Activated B cell treated with CpG ODN at 0.5 μM for 24 hours (primary cell): ENCODE results near the gene MAFB. TPM values are rescaled to one million over a fixed set of nuclear protein-coding genes. Genes with fewer than 3 reads are reported as not detected.

Experiments used
- ATAC-seq: fragments of 200-7000 bp; cut with Tn5 transposase; one replicate; pipeline ENCODE4 v1.10.0; 2021; ENCODE audit warnings: low read depth, mild to moderate bottlenecking, moderate library complexity
- CTCF ChIA-PET: fragments of 350-600 bp; sonication (Branson Sonifier 250); formaldehyde crosslinking; loops from one replicate; lab custom pipeline; 2021; ENCODE audit warnings: antibody characterized with exemption; lab: Charles Lee
- POLR2A ChIA-PET: fragments of 350-600 bp; sonication (Branson Sonifier 250); formaldehyde crosslinking; loops from one replicate; lab custom pipeline; 2021; ENCODE audit warnings: antibody characterized with exemption; lab: Charles Lee
- DNase-seq: peaks from one replicate; pipeline ENCODE4 v3.0.0; 2022
- H3K27ac Mint-ChIP-seq: one replicate; pipeline ENCODE4 v1.8.0; 2020; ENCODE audit warnings: mixed read lengths
- H3K27me3 Mint-ChIP-seq: one replicate; pipeline ENCODE4 v1.8.0; 2021; ENCODE audit warnings: mixed read lengths
- H3K36me3 Mint-ChIP-seq: one replicate; pipeline ENCODE4 v1.8.0; 2021; ENCODE audit warnings: low read depth, mixed read lengths
- H3K4me1 Mint-ChIP-seq: one replicate; pipeline ENCODE4 v1.8.0; 2021; ENCODE audit warnings: mixed read lengths
- H3K4me3 Mint-ChIP-seq: one replicate; pipeline ENCODE4 v1.8.0; 2020; ENCODE audit warnings: mild to moderate bottlenecking, mixed read lengths
- H3K9me3 Mint-ChIP-seq: one replicate; pipeline ENCODE4 v1.8.0; 2020; ENCODE audit warnings: mixed read lengths
- intact Hi-C: fragments of 100-400 bp; cut with micrococcal nuclease; formaldehyde crosslinking; loops from one replicate; pipeline ENCODE4 v1.15.1; 2024
- total RNA-seq: library from RNA; stranded (reverse); gene quantifications from 2 replicates; pipeline ENCODE4 v1.2.3, GENCODE V29; 2022
- TF ChIP-seq, protein P1 (sequence below): fragments of 200-600 bp; IDR thresholded peaks from one replicate; pipeline ENCODE4 v1.8.0; 2022; ENCODE audit warnings: antibody characterized with exemption, mild to moderate bottlenecking

MAFB gene
- total RNA-seq, 1 donor from 2014 or later: 1.1 TPM

DNA sequence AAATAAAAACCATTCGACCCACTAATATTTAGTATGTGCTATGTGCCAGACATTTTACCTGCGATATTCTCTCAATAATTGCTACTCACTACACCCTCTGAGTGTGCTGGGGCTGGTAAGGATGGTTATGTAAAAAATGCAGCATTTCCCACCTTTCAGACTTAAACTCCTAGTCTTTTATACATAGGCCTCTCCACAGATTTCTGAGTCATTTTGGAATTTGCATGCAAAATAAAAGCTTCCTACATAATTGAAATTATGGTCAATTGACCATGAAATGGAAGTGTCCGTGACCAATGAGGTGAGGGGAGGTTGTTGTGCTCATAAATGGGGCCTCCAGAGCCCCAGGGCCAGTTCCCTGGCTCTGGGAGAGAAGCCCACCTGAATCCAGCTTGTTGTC, 37.7 kb upstream of the MAFB start:
- TF ChIP-seq, protein P1, sequence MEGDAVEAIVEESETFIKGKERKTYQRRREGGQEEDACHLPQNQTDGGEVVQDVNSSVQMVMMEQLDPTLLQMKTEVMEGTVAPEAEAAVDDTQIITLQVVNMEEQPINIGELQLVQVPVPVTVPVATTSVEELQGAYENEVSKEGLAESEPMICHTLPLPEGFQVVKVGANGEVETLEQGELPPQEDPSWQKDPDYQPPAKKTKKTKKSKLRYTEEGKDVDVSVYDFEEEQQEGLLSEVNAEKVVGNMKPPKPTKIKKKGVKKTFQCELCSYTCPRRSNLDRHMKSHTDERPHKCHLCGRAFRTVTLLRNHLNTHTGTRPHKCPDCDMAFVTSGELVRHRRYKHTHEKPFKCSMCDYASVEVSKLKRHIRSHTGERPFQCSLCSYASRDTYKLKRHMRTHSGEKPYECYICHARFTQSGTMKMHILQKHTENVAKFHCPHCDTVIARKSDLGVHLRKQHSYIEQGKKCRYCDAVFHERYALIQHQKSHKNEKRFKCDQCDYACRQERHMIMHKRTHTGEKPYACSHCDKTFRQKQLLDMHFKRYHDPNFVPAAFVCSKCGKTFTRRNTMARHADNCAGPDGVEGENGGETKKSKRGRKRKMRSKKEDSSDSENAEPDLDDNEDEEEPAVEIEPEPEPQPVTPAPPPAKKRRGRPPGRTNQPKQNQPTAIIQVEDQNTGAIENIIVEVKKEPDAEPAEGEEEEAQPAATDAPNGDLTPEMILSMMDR: no peak
- Mint-ChIP-seq H3K4me1 (no peaks in the 10 kb centered on the region), H3K4me3 (no peak overlapping the region), H3K27ac (no peak overlapping the region), H3K9me3 (peaks cover 10% of the 10 kb centered on the region), H3K36me3 (no peaks in the 10 kb centered on the region), H3K27me3 (peaks cover 15% of the 10 kb centered on the region)
- intact Hi-C loops: no loop called here
- POLR2A ChIA-PET: no interaction called here
- no peak for DNase-seq
- no peak for ATAC-seq
- CTCF ChIA-PET: no interaction called here

DNA sequence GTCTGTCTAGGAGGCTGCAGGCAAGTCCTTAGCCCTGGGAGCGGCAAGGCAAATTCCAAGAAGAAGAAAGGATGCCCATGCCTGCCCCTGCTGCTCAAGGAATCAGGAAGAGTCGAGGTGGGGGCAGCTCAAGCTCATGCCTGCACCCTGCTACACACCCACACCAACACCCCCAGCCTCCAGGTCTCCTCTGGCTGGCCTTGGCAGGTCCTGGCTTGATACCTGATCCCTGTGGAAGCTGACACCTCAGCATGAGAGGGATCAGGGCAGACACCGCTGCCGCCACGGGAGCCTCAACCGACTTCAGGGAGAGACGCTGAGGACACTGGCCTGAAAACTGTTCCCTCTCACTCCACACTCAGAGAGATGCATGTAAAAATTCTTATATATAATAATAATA, 35.5 kb upstream of the MAFB start:
- intact Hi-C loops: no loop called here
- ChIA-PET POLR2A (no interaction called here), CTCF (no interaction called here)
- ATAC-seq (no peak), DNase-seq (no peak)
- H3K4me3 Mint-ChIP-seq: no peak overlapping the region
- TF ChIP-seq, protein P1: no peak
- H3K27me3 Mint-ChIP-seq: peaks cover 15% of the 10 kb centered on the region
- peaks cover 10% of the 10 kb centered on the region for H3K9me3 Mint-ChIP-seq
- H3K36me3 Mint-ChIP-seq: no peaks in the 10 kb centered on the region
- H3K27ac Mint-ChIP-seq: no peak overlapping the region
- no peaks in the 10 kb centered on the region for H3K4me1 Mint-ChIP-seq

DNA sequence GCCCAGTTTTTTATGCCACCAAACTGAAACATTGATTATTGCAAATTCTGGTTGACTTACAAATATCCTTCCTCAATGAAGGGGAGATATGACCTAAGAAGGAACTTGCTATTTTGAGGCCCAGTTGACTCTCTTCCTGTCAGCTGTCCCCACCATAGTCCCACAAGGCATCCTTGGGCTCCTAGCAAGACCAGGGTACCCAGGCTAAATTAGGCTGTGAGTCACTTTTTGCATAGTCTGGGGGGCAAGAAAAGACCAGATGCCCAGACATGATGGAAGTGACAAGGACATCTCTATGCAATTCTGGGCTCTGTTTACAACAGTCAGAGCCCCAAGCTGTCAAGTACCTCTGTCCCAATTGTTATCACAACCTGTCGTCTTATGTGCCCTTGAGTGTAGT, 31.8 kb upstream of the MAFB start:
- Mint-ChIP-seq H3K27ac (no peak overlapping the region), H3K9me3 (no peaks in the 10 kb centered on the region), H3K4me3 (no peak overlapping the region), H3K36me3 (no peaks in the 10 kb centered on the region), H3K4me1 (no peaks in the 10 kb centered on the region), H3K27me3 (no peaks in the 10 kb centered on the region)
- ChIA-PET POLR2A (no interaction called here), CTCF (no interaction called here)
- no peak for ATAC-seq
- DNase-seq: no peak
- TF ChIP-seq, protein P1: no peak
- intact Hi-C loops: no loop called here

DNA sequence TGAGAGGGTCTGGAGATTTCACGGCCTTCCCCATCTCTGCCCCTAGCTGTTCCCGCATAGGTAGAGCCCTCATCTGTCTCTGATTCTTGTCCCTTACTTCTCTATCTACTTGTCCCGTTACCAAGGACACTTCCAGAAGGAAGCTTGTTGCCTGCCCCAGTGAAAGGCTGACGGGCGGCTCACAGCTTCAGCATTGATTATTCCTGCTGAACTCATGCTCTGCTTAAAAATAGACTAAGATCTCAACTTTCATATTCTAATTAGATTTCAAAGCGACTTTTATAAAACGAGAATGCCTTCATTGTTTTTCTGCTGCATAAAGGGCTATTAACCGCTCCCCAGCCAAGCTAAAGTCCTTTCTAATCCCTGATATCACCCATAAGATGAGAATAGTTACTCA, 31.1 kb upstream of the MAFB start:
- no peaks in the 10 kb centered on the region for H3K9me3 Mint-ChIP-seq
- CTCF ChIA-PET: no interaction called here
- peaks cover 3% of the 10 kb centered on the region for H3K27me3 Mint-ChIP-seq
- DNase-seq: no peak
- H3K4me3 Mint-ChIP-seq: no peak overlapping the region
- no peaks in the 10 kb centered on the region for H3K36me3 Mint-ChIP-seq
- ATAC-seq: no peak
- no peak overlapping the region for H3K27ac Mint-ChIP-seq
- TF ChIP-seq, protein P1: no peak
- no peaks in the 10 kb centered on the region for H3K4me1 Mint-ChIP-seq
- intact Hi-C loops: no loop called here
- POLR2A ChIA-PET: no interaction called here

DNA sequence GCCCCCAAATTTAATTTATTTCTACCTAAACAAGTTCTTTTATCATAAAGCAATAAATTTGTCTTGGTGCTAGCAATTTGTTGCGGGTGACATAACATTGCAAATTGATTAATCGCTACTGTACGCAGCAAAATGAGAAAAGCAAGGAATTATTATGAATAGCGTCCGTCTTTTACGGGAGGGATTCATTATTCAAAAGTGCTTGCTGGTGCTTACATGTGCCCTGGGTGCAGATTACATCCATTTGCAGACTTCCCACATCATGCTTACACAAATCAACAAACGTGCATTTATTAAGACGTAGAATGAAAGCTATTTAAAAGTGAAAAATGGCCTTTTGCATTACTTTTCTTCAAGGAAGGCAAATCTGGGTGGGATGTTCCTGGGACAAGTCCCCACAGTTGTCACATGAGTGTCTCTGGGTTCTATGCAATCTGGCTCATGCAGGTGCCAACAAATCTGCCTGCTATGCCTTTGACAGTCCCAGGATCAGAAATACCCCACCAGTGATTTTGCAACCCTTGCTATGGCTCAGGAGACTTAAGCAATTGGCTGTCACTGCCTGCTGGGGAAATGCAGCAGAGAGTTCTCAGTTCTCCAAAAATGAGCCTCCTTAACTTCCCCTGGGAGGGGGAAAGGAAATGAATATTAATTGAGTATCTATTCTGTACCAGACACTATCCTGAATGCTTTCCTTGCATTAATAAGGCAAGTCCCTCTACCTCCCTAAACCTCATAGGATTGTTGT, 30.1 kb upstream of the MAFB start:
- peaks cover 3% of the 10 kb centered on the region for H3K27me3 Mint-ChIP-seq
- H3K36me3 Mint-ChIP-seq: no peaks in the 10 kb centered on the region
- no peaks in the 10 kb centered on the region for H3K9me3 Mint-ChIP-seq
- CTCF ChIA-PET: no interaction called here
- H3K27ac Mint-ChIP-seq: no peak overlapping the region
- intact Hi-C loops: no loop called here
- DNase-seq (no peak), ATAC-seq (no peak)
- POLR2A ChIA-PET: no interaction called here
- H3K4me3 Mint-ChIP-seq: no peak overlapping the region
- TF ChIP-seq, protein P1: no peak
- no peaks in the 10 kb centered on the region for H3K4me1 Mint-ChIP-seq
